MM.1S (cell line): ENCODE results near the gene SPATA6L.
A peak's percentile ranks its signal among the peaks of the same experiment; 100 is the strongest.

Experiments
- CTCF ChIP-seq: fragments of 300-600 bp; sonication (generic); IDR thresholded peaks from 2 replicates; pipeline ENCODE4 v1.5.1; 2016; ENCODE audit warnings: antibody characterized with exemption, low read length, mixed read lengths
- EZH2 ChIP-seq: fragments of 300-600 bp; sonication (generic); optimal IDR thresholded peaks from 2 replicates; pipeline ENCODE3; 2017; ENCODE audit warnings: low read depth, mild to moderate bottlenecking, antibody characterized with exemption, low read length, mixed read lengths
- EZH2phosphoT487 ChIP-seq: fragments of 300-600 bp; sonication (generic); IDR thresholded peaks from 2 replicates; pipeline ENCODE4 v1.6.1; 2018; ENCODE audit warnings: antibody characterized with exemption, low read length

- 0 out of 2 replicates have a peak, but pooled peaks have one; percentile 10 for TF ChIP-seq CTCF
- no peak for TF ChIP-seq EZH2
- no peak for TF ChIP-seq EZH2phosphoT487
These were observed at the start of gene SPATA6L for GRCh38 chr9:4666042-4666699.
